ENCODE data around the gene SLC35F1. TPM values are rescaled to one million over a fixed set of nuclear protein-coding genes. Genes with fewer than 3 reads are reported as not detected.

Gene SLC35F1
- total RNA-seq, 5 donors from 2014 or later (not counting 1 experiment from before 2014, with no cell fraction given): not detected

- H3K4me3 Mint-ChIP-seq: no peak overlapping the region
- ATAC-seq (replicated peaks in 1 of 4) (no peak), DNase-seq (no peak)
- no CpG with 5 or more reads among the region's 1 CpG for WGBS (ENCODE audit: insufficient coverage)
- no peak overlapping the region for H3K27ac Mint-ChIP-seq
- no peaks in the 10 kb centered on the region for H3K36me3 ChIP-seq (ENCODE audit: control insufficient read depth in 2 of 2, extremely low read depth in 1 of 2, insufficient read depth in 1 of 2, low read length in 1 of 2)
- no peak overlapping the region for H3K27ac ChIP-seq (ENCODE audit: low read length)
- H3K9me3 ChIP-seq: no peaks in the 10 kb centered on the region
- no peak overlapping the region for H3K4me3 ChIP-seq (ENCODE audit: control insufficient read depth in 1 of 2, extremely low read depth in 1 of 2, low read length in 1 of 2)
- ChIA-PET CTCF (no interaction called here), POLR2A (no interaction called here)
- H3K4me1 Mint-ChIP-seq: peaks cover 0 to 11% (median 8%) of the 10 kb centered on the region in 3 donors
- H3K4me1 ChIP-seq (ENCODE audit: control insufficient read depth in 1 of 2, extremely low read depth in 1 of 2, insufficient read depth in 2 of 2, low read length in 2 of 2): peaks cover 0 to 13% of the 10 kb centered on the region in 2 experiments
- H3K36me3 Mint-ChIP-seq: no peaks in the 10 kb centered on the region
- no peaks in the 10 kb centered on the region for H3K9me3 Mint-ChIP-seq
- H3K27me3 ChIP-seq (replicated peaks in 1 of 2; ENCODE audit: control insufficient read depth in 2 of 2, extremely low read depth in 1 of 2, insufficient read depth in 2 of 2, low read length in 1 of 2): peaks cover 18 to 25% of the 10 kb centered on the region in 2 experiments
- peaks cover 32 to 34% of the 10 kb centered on the region in 2 donors for H3K27me3 Mint-ChIP-seq
Measured at GRCh38 chr6:117911150-117911549, 4.1 kb downstream of the SLC35F1 start.

- no peaks in the 10 kb centered on the region for H3K36me3 Mint-ChIP-seq
- no peak overlapping the region for H3K27ac Mint-ChIP-seq
- WGBS (ENCODE audit: insufficient coverage): no CpG with 5 or more reads among the region's 1 CpG
- H3K9me3 ChIP-seq: no peaks in the 10 kb centered on the region
- peaks cover 15 to 29% of the 10 kb centered on the region in 2 experiments for H3K27me3 ChIP-seq (replicated peaks in 1 of 2; ENCODE audit: control insufficient read depth in 2 of 2, extremely low read depth in 1 of 2, insufficient read depth in 2 of 2, low read length in 1 of 2)
- H3K4me1 Mint-ChIP-seq: peaks cover 0 to 9% (median 6%) of the 10 kb centered on the region in 3 donors
- H3K4me3 ChIP-seq (ENCODE audit: control insufficient read depth in 1 of 2, extremely low read depth in 1 of 2, low read length in 1 of 2): no peak overlapping the region
- peaks cover 26 to 30% of the 10 kb centered on the region in 2 donors for H3K27me3 Mint-ChIP-seq
- H3K4me1 ChIP-seq (ENCODE audit: control insufficient read depth in 1 of 2, extremely low read depth in 1 of 2, insufficient read depth in 2 of 2, low read length in 2 of 2): peaks cover 0 to 13% of the 10 kb centered on the region in 2 experiments
- H3K27ac ChIP-seq (ENCODE audit: low read length): no peak overlapping the region
- H3K9me3 Mint-ChIP-seq: no peaks in the 10 kb centered on the region
- no peak overlapping the region for H3K4me3 Mint-ChIP-seq
- ChIA-PET CTCF (no interaction called here), POLR2A (no interaction called here)
- ATAC-seq (replicated peaks in 1 of 4) (no peak), DNase-seq (no peak)
- no peaks in the 10 kb centered on the region for H3K36me3 ChIP-seq (ENCODE audit: control insufficient read depth in 2 of 2, extremely low read depth in 1 of 2, insufficient read depth in 1 of 2, low read length in 1 of 2)
Measured at GRCh38 chr6:117911660-117912059, 4.6 kb downstream of the SLC35F1 start.

DNA sequence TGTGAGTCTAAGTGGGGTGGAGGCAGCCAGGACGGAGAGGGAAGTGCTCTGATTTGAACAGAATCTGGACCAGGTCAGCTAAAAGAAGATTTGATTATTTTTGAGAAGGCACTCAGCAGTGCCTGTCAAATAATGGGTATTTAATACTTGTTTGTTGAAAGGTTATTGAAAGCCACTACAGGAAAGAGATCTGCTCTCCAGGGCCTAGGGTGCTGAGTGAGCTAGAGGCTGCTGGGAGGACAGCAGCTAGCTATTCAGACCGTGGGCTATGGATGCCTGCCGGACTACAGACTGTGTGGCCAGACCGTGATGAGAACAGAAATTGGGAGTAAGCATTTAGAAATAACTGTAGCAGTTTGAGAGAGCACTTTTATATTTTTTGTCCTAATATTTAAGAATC is 8.8 kb downstream of the SLC35F1 start:
- Mint-ChIP-seq H3K36me3 (no peaks in the 10 kb centered on the region), H3K27me3 (peaks cover 3 to 14% of the 10 kb centered on the region in 2 donors), H3K27ac (no peak overlapping the region), H3K4me1 (no peaks in the 10 kb centered on the region), H3K4me3 (no peak overlapping the region), H3K9me3 (no peaks in the 10 kb centered on the region)
- Histone ChIP-seq H3K4me1 (ENCODE audit: control insufficient read depth in 1 of 2, extremely low read depth in 1 of 2, insufficient read depth in 2 of 2, low read length in 2 of 2) (no peaks in the 10 kb centered on the region), H3K36me3 (ENCODE audit: control insufficient read depth in 2 of 2, extremely low read depth in 1 of 2, insufficient read depth in 1 of 2, low read length in 1 of 2) (no peaks in the 10 kb centered on the region), H3K27ac (ENCODE audit: low read length) (no peak overlapping the region), H3K4me3 (ENCODE audit: control insufficient read depth in 1 of 2, extremely low read depth in 1 of 2, low read length in 1 of 2) (no peak overlapping the region), H3K9me3 (no peaks in the 10 kb centered on the region), H3K27me3 (replicated peaks in 1 of 2; ENCODE audit: control insufficient read depth in 2 of 2, extremely low read depth in 1 of 2, insufficient read depth in 2 of 2, low read length in 1 of 2) (peaks cover 17 to 22% of the 10 kb centered on the region in 2 experiments)
- no peak for DNase-seq
- CTCF ChIA-PET: no interaction called here
- POLR2A ChIA-PET: no interaction called here
- 31% methylated on average over 1 of the region's 4 CpGs for WGBS (ENCODE audit: insufficient coverage)
- ATAC-seq (replicated peaks in 1 of 4): no peak

GRCh38 chr6:117916483-117916882 is 9.4 kb downstream of the SLC35F1 start:
- 80% methylated on average over 1 of the region's 1 CpG for WGBS (ENCODE audit: insufficient coverage)
- Mint-ChIP-seq H3K27me3 (peaks cover 6 to 14% of the 10 kb centered on the region in 2 donors), H3K4me1 (no peaks in the 10 kb centered on the region), H3K36me3 (no peaks in the 10 kb centered on the region), H3K27ac (no peak overlapping the region), H3K9me3 (no peaks in the 10 kb centered on the region), H3K4me3 (no peak overlapping the region)
- ATAC-seq (replicated peaks in 1 of 4) (no peak), DNase-seq (no peak)
- Histone ChIP-seq H3K9me3 (no peaks in the 10 kb centered on the region), H3K4me3 (ENCODE audit: control insufficient read depth in 1 of 2, extremely low read depth in 1 of 2, low read length in 1 of 2) (no peak overlapping the region), H3K27me3 (replicated peaks in 1 of 2; ENCODE audit: control insufficient read depth in 2 of 2, extremely low read depth in 1 of 2, insufficient read depth in 2 of 2, low read length in 1 of 2) (peaks cover 18 to 21% of the 10 kb centered on the region in 2 experiments), H3K4me1 (ENCODE audit: control insufficient read depth in 1 of 2, extremely low read depth in 1 of 2, insufficient read depth in 2 of 2, low read length in 2 of 2) (no peaks in the 10 kb centered on the region), H3K27ac (ENCODE audit: low read length) (no peak overlapping the region), H3K36me3 (ENCODE audit: control insufficient read depth in 2 of 2, extremely low read depth in 1 of 2, insufficient read depth in 1 of 2, low read length in 1 of 2) (no peaks in the 10 kb centered on the region)
- ChIA-PET POLR2A (no interaction called here), CTCF (no interaction called here)

GRCh38 chr6:117917176-117917575 is 10.1 kb downstream of the SLC35F1 start:
- POLR2A ChIA-PET: no interaction called here
- ATAC-seq (replicated peaks in 1 of 4): no peak

DNA sequence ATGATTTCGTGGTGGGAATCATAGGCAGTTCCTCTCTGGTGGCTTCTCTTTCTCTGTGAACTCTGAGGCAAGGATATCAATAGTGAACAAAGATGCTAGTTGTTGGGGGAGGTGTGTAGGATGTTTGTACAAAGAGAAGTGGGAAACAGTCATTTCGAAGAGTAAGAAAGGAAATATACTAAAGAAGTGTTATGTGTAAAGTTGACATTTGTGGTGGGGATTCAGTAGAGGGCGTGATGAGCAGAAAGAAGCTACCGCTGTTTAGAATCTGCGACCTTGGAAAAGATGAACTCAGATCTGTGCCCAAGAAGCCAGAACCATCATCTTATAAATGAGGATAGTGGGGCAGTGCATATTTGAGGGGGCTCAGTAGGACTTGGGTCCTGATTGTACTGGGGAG is 11.4 kb downstream of the SLC35F1 start:
- Mint-ChIP-seq H3K9me3 (no peaks in the 10 kb centered on the region), H3K36me3 (no peaks in the 10 kb centered on the region), H3K27ac (no peak overlapping the region), H3K4me1 (no peaks in the 10 kb centered on the region), H3K4me3 (no peak overlapping the region), H3K27me3 (peaks cover 5 to 12% of the 10 kb centered on the region in 2 donors)
- Histone ChIP-seq H3K4me3 (ENCODE audit: control insufficient read depth in 1 of 2, extremely low read depth in 1 of 2, low read length in 1 of 2) (no peak overlapping the region), H3K36me3 (ENCODE audit: control insufficient read depth in 2 of 2, extremely low read depth in 1 of 2, insufficient read depth in 1 of 2, low read length in 1 of 2) (no peaks in the 10 kb centered on the region), H3K27ac (ENCODE audit: low read length) (no peak overlapping the region), H3K27me3 (replicated peaks in 1 of 2; ENCODE audit: control insufficient read depth in 2 of 2, extremely low read depth in 1 of 2, insufficient read depth in 2 of 2, low read length in 1 of 2) (peaks cover 12 to 20% of the 10 kb centered on the region in 2 experiments), H3K4me1 (ENCODE audit: control insufficient read depth in 1 of 2, extremely low read depth in 1 of 2, insufficient read depth in 2 of 2, low read length in 2 of 2) (no peaks in the 10 kb centered on the region), H3K9me3 (no peaks in the 10 kb centered on the region)
- WGBS (ENCODE audit: insufficient coverage): 34% methylated on average over 4 of the region's 5 CpGs
- ChIA-PET CTCF (interaction anchor here in 1 of 2 donors (0.6 kb wide), 1 partner anchor 95 kb away, joined by 4 read pairs; no protein-coding TSS in a partner anchor), POLR2A (no interaction called here)
- DNase-seq (no peak), ATAC-seq (replicated peaks in 1 of 4) (no peak)

More at GRCh38 chr6:117917176-117917575, 10.1 kb downstream of the SLC35F1 start:
- Histone ChIP-seq H3K36me3 (ENCODE audit: control insufficient read depth in 2 of 2, extremely low read depth in 1 of 2, insufficient read depth in 1 of 2, low read length in 1 of 2) (no peaks in the 10 kb centered on the region), H3K27me3 (replicated peaks in 1 of 2; ENCODE audit: control insufficient read depth in 2 of 2, extremely low read depth in 1 of 2, insufficient read depth in 2 of 2, low read length in 1 of 2) (peaks cover 19 to 20% of the 10 kb centered on the region in 2 experiments), H3K27ac (ENCODE audit: low read length) (no peak overlapping the region), H3K4me1 (ENCODE audit: control insufficient read depth in 1 of 2, extremely low read depth in 1 of 2, insufficient read depth in 2 of 2, low read length in 2 of 2) (no peaks in the 10 kb centered on the region), H3K9me3 (no peaks in the 10 kb centered on the region), H3K4me3 (ENCODE audit: control insufficient read depth in 1 of 2, extremely low read depth in 1 of 2, low read length in 1 of 2) (no peak overlapping the region)
- no peaks in the 10 kb centered on the region for H3K4me1 Mint-ChIP-seq
- no peak overlapping the region for H3K27ac Mint-ChIP-seq
- CTCF ChIA-PET: no interaction called here
- 78% methylated on average over 2 of the region's 2 CpGs for WGBS (ENCODE audit: insufficient coverage)
- no peaks in the 10 kb centered on the region for H3K36me3 Mint-ChIP-seq
- H3K9me3 Mint-ChIP-seq: no peaks in the 10 kb centered on the region
- DNase-seq: no peak
- H3K27me3 Mint-ChIP-seq: peaks cover 5 to 16% of the 10 kb centered on the region in 2 donors
- no peak overlapping the region for H3K4me3 Mint-ChIP-seq

DNA sequence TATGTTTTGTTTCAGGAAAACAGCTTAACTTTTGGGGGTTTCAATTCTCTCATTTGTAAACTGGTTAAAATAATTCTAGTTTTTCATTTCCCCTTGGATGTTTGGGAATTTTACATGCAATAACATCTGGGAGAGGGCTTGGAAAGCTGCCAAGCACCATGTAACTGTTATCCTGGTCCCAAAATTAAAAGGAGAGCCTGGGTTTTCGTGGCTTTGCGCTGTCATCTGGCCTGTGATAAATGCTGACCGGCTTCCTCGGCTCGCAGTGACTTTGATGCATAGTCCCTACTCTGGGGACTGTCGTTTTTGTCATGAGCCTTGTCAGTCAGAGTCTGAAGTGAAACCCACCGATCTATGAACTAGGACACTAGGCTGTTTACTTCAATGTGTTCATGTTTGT is 12.2 kb downstream of the SLC35F1 start:
- Mint-ChIP-seq H3K27ac (no peak overlapping the region), H3K9me3 (no peaks in the 10 kb centered on the region), H3K4me3 (no peak overlapping the region), H3K27me3 (peaks cover 5 to 12% of the 10 kb centered on the region in 2 donors), H3K36me3 (no peaks in the 10 kb centered on the region), H3K4me1 (no peaks in the 10 kb centered on the region)
- ChIA-PET POLR2A (no interaction called here), CTCF (no interaction called here)
- H3K4me3 ChIP-seq (ENCODE audit: control insufficient read depth in 1 of 2, extremely low read depth in 1 of 2, low read length in 1 of 2): no peak overlapping the region
- H3K9me3 ChIP-seq: no peaks in the 10 kb centered on the region
- 12% methylated on average over 6 of the region's 7 CpGs for WGBS (ENCODE audit: insufficient coverage)
- peaks cover 12 to 18% of the 10 kb centered on the region in 2 experiments for H3K27me3 ChIP-seq (replicated peaks in 1 of 2; ENCODE audit: control insufficient read depth in 2 of 2, extremely low read depth in 1 of 2, insufficient read depth in 2 of 2, low read length in 1 of 2)
- H3K4me1 ChIP-seq (ENCODE audit: control insufficient read depth in 1 of 2, extremely low read depth in 1 of 2, insufficient read depth in 2 of 2, low read length in 2 of 2): no peaks in the 10 kb centered on the region
- no peaks in the 10 kb centered on the region for H3K36me3 ChIP-seq (ENCODE audit: control insufficient read depth in 2 of 2, extremely low read depth in 1 of 2, insufficient read depth in 1 of 2, low read length in 1 of 2)
- H3K27ac ChIP-seq (ENCODE audit: low read length): no peak overlapping the region
- ATAC-seq (replicated peaks in 1 of 4) (no peak), DNase-seq (no peak)
